IPS-15b (cell line): ENCODE measurements around the gene DDC.

ENCODE experiments used
- H3K27me3 ChIP-seq: one replicate; pipeline ENCODE4 v1.6.1; 2013; ENCODE audit warnings: low read length; ENCODE audit not compliant: control insufficient read depth, insufficient read depth
- H3K36me3 ChIP-seq: one replicate; pipeline ENCODE4 v1.6.1; 2013; ENCODE audit warnings: low read length; ENCODE audit not compliant: control insufficient read depth, insufficient read depth
- H3K4me1 ChIP-seq: one replicate; pipeline ENCODE4 v1.6.1; 2013; ENCODE audit warnings: mild to moderate bottlenecking, low read length; ENCODE audit not compliant: control insufficient read depth, insufficient read depth
- H3K4me3 ChIP-seq: one replicate; pipeline ENCODE4 v1.5.1; 2013; ENCODE audit warnings: low read depth, low read length
- H3K9ac ChIP-seq: one replicate; pipeline ENCODE4 v1.6.1; 2013; ENCODE audit warnings: low read depth, mild to moderate bottlenecking, low read length
- H3K9me3 ChIP-seq: one replicate; pipeline ENCODE4 v1.6.1; 2013; ENCODE audit warnings: mild to moderate bottlenecking, low read length; ENCODE audit not compliant: control insufficient read depth, insufficient read depth

DDC gene

DNA sequence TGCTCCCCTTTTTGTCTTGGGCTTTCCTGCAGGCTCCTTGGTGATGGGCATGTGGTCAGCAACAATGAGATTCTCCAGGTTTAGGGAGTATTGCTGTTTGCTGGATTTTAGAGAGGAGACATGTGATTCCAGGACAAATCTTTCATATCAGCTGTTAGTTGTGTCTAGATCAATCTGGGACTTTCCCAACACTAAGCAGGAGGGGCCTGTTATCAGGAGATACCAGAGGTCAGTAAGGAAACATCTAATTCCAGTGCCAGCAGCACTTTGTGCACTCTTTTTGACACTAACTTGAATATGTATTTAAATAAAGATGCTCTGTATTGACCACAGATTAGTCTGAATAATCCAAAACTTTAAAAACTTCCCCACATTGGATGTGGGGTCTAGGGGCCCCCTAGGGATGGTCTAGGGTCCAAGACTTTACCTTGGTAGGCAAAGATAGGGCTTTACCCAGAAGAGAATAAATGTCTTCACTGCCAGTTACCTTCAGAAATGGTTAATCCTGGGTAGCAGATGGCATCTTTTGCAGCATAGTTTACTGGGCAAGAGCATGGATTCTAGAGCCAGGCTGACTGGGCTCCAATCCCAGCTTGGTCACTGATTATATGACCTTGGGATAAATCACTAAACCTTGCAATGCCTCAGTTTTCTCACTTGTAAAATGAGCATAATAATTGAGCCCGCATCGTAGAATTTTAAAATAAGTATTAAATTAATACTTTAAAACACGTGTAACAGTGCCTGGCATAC is 108.7 kb downstream of the DDC start:
- Histone ChIP-seq H3K4me3 (no peak overlapping the region), H3K4me1 (no peaks in the 10 kb centered on the region)

GRCh38 chr7:50455658-50456057 is 109.5 kb downstream of the DDC start:
- no peak overlapping the region for H3K4me3 ChIP-seq

More for the DNA sequence above, 108.7 kb downstream of the DDC start:
- no peak overlapping the region for H3K9ac ChIP-seq
- H3K36me3 ChIP-seq: no peaks in the 10 kb centered on the region
- no peaks in the 10 kb centered on the region for H3K27me3 ChIP-seq
- H3K9me3 ChIP-seq: no peaks in the 10 kb centered on the region

DNA sequence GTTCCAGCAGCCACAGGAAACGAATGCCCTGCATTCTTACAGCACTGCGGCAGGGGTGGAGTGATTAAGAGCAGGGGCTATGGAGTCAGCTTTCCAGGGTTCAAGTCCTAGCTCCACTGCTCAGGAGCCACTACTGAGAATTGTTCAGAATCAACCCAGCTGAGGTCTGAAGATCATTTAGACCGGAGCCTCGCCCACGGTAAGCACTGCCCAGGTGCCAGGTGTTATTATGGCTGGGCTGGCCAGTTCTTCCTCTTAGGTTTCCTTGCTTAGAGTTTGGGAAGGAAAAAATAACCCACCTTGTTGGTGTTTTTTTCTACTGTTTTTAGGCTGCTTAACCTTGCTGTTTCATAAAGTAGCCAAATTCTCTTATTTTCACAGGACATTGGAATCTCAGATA is 110.2 kb downstream of the DDC start:
- Histone ChIP-seq H3K27me3 (peaks cover 5% of the 10 kb centered on the region), H3K4me1 (no peaks in the 10 kb centered on the region), H3K9me3 (no peaks in the 10 kb centered on the region), H3K9ac (no peak overlapping the region), H3K4me3 (no peak overlapping the region), H3K36me3 (no peaks in the 10 kb centered on the region)

More at GRCh38 chr7:50455658-50456057, 109.5 kb downstream of the DDC start:
- no peaks in the 10 kb centered on the region for H3K9me3 ChIP-seq
- H3K27me3 ChIP-seq: peaks cover 5% of the 10 kb centered on the region
- H3K4me1 ChIP-seq: no peaks in the 10 kb centered on the region
- no peaks in the 10 kb centered on the region for H3K36me3 ChIP-seq
- H3K9ac ChIP-seq: no peak overlapping the region

- peaks cover 5% of the 10 kb centered on the region for H3K27me3 ChIP-seq
- H3K4me3 ChIP-seq: peak overlapping the region; percentile 62
- peaks cover 7% of the 10 kb centered on the region for H3K4me1 ChIP-seq
- H3K9me3 ChIP-seq: no peaks in the 10 kb centered on the region
- no peak overlapping the region for H3K9ac ChIP-seq
- peaks cover 12% of the 10 kb centered on the region for H3K36me3 ChIP-seq
Measured at GRCh38 chr7:50450590-50451032, 114.6 kb downstream of the DDC start.

- peaks cover 7% of the 10 kb centered on the region for H3K4me1 ChIP-seq
- no peaks in the 10 kb centered on the region for H3K9me3 ChIP-seq
- peak within 1 kb of the TSS; percentile 62 for H3K4me3 ChIP-seq
- H3K9ac ChIP-seq: peak within 1 kb of the TSS; percentile 60
- peaks cover 5% of the 10 kb centered on the region for H3K27me3 ChIP-seq
- peaks cover 12% of the 10 kb centered on the region for H3K36me3 ChIP-seq
Measured at GRCh38 chr7:50449881-50450589, 115.2 kb downstream of the DDC start, which contains the start of gene FIGNL1. FIGNL1 (minus strand) TSS chr7:50450350; CDS start chr7:50447287, 3,063 bp downstream.

DNA sequence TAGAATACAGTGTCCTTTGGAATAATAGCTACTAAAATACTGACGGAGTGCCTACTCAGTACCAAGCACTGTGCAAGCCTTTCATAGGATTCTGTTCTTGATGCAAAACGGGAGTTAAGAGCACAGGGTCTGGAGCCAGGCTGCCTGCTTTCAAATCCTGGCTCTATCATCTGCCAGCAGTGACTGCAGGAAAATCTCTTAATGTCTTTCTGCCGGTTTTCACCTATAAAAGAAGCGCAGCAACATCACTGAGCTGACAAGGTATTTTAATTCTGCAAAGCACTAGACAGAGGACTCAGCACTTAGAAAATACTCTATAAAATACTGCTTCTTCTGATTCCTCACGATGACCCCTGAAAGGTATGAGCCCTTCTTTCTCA is 115.7 kb downstream of the DDC start:
- peaks cover 12% of the 10 kb centered on the region for H3K36me3 ChIP-seq
- no peaks in the 10 kb centered on the region for H3K9me3 ChIP-seq
- H3K9ac ChIP-seq: no peak overlapping the region
- H3K4me3 ChIP-seq: peak overlapping the region; percentile 62
- H3K4me1 ChIP-seq: peaks cover 7% of the 10 kb centered on the region
- H3K27me3 ChIP-seq: peaks cover 5% of the 10 kb centered on the region

- H3K9ac ChIP-seq: no peak overlapping the region
Measured at GRCh38 chr7:50448823-50449222, 116.4 kb downstream of the DDC start.

DNA sequence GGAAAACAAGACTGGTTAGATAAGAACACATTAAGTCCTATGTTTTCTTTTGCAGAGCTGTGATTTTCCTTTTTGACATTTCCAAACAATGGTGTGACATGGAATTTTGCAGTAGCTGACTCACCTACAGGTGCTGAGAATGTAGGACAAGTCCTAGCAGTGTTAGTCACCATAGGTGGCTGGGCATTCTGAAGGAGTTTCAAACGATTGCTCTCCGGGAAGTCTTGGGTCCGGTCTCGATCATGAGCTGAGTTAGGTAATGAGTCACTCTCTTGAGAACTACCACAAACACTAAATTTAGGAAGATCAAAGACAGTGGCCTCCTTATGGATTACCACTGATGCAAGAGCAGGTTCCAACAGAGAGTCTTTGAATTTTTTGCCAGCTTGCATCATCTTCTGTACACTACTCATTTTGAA is 118.7 kb downstream of the DDC start:
- H3K4me3 ChIP-seq: no peak overlapping the region
- H3K9ac ChIP-seq: no peak overlapping the region
- H3K27me3 ChIP-seq: peaks cover 5% of the 10 kb centered on the region
- H3K9me3 ChIP-seq: no peaks in the 10 kb centered on the region
- H3K4me1 ChIP-seq: peaks cover 7% of the 10 kb centered on the region
- peaks cover 12% of the 10 kb centered on the region for H3K36me3 ChIP-seq

More at GRCh38 chr7:50448823-50449222, 116.4 kb downstream of the DDC start:
- H3K27me3 ChIP-seq: peaks cover 5% of the 10 kb centered on the region
- no peak overlapping the region for H3K4me3 ChIP-seq
- peaks cover 7% of the 10 kb centered on the region for H3K4me1 ChIP-seq
- no peaks in the 10 kb centered on the region for H3K9me3 ChIP-seq
- peaks cover 12% of the 10 kb centered on the region for H3K36me3 ChIP-seq

GRCh38 chr7:50436133-50436806 is 128.9 kb downstream of the DDC start:
- Histone ChIP-seq H3K9me3 (no peaks in the 10 kb centered on the region), H3K36me3 (no peaks in the 10 kb centered on the region), H3K4me3 (no peak overlapping the region), H3K27me3 (no peaks in the 10 kb centered on the region), H3K9ac (no peak overlapping the region), H3K4me1 (peaks cover 2% of the 10 kb centered on the region)

- Histone ChIP-seq H3K9ac (no peak overlapping the region), H3K27me3 (no peaks in the 10 kb centered on the region), H3K9me3 (no peaks in the 10 kb centered on the region), H3K36me3 (no peaks in the 10 kb centered on the region), H3K4me3 (no peak overlapping the region), H3K4me1 (peaks cover 2% of the 10 kb centered on the region)
Measured at GRCh38 chr7:50431722-50432305, 133.4 kb downstream of the DDC start.

DNA sequence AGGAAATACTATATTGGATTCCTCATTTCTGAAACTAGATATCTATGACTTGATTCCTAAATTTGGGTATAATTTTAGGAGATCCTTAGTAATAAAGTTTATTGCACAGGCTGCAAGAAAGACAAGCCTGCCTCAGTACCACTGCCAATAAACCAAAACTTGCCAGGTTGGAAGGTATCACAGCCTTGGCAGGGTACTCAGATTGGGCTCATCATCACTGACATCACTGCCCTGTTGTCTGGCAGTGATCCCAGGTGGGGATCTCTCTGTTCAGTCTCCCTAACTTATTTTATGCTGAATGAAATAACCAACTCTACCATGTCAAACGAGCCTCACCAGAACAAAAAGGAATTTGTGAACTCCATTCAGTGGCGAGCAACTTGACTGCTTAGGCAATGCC is 133.9 kb downstream of the DDC start:
- H3K4me3 ChIP-seq: no peak overlapping the region
- H3K27me3 ChIP-seq: no peaks in the 10 kb centered on the region
- no peaks in the 10 kb centered on the region for H3K9me3 ChIP-seq
- peaks cover 2% of the 10 kb centered on the region for H3K4me1 ChIP-seq
- no peaks in the 10 kb centered on the region for H3K36me3 ChIP-seq
- no peak overlapping the region for H3K9ac ChIP-seq
